ENCODE measurements around the gene BAIAP2.

- TF ChIP-seq CTCF (IDR thresholded peaks at IDR 0.05) (no peak), POLR2A (IDR thresholded peaks at IDR 0.05) (no peak)
Observed at GRCh38 chr17:81028506-81028858, 6.5 kb upstream of the BAIAP2 start.
